Type B pancreatic cell (in vitro differentiated cells): ENCODE results near the gene ZNF556. TPM values are rescaled to one million over a fixed set of nuclear protein-coding genes. Genes with fewer than 3 reads are reported as not detected.

Experiments used
- DNase-seq: peaks from one replicate; pipeline ENCODE4 v3.0.0; 2021; ENCODE audit warnings: mixed read lengths; ENCODE audit not compliant: unreplicated experiment; ENCODE audit errors: extremely low spot score
- H3K27ac Mint-ChIP-seq: 2 replicates; pipeline ENCODE4 v1.8.0; 2021; ENCODE audit warnings: mild to moderate bottlenecking, mixed read lengths
- H3K27me3 Mint-ChIP-seq: 2 replicates; pipeline ENCODE4 v1.8.0; 2021; ENCODE audit warnings: mixed read lengths
- H3K36me3 Mint-ChIP-seq: 2 replicates; pipeline ENCODE4 v1.8.0; 2021; ENCODE audit warnings: mixed read lengths
- H3K4me1 Mint-ChIP-seq: one replicate; pipeline ENCODE4 v1.8.0; 2021; ENCODE audit warnings: mixed read lengths; ENCODE audit not compliant: unreplicated experiment
- H3K4me3 Mint-ChIP-seq: 2 replicates; pipeline ENCODE4 v1.8.0; 2021; ENCODE audit warnings: mild to moderate bottlenecking, mixed read lengths
- H3K9me3 Mint-ChIP-seq: 2 replicates; pipeline ENCODE4 v1.8.0; 2021; ENCODE audit warnings: mixed read lengths
- CTCF ChIP-seq: fragments of 200-600 bp; sonication (generic); conservative IDR thresholded peaks from 2 replicates; pipeline ENCODE4 v1.5.0; 2021; ENCODE audit warnings: antibody characterized with exemption, mild to moderate bottlenecking
- total RNA-seq: library from RNA; stranded (reverse); gene quantifications from 2 replicates; pipeline ENCODE4 v1.2.1, GENCODE V29; 2021; ENCODE audit warnings: low replicate concordance

Gene ZNF556
- total RNA-seq, 1 donor from 2014 or later = not detected

GRCh38 chr19:2824129-2824528 is 43.0 kb upstream of the ZNF556 start:
- H3K4me3 Mint-ChIP-seq = no peak overlapping the region
- H3K9me3 Mint-ChIP-seq = peaks cover 5% of the 10 kb centered on the region
- H3K27me3 Mint-ChIP-seq = no peaks in the 10 kb centered on the region
- no peak overlapping the region for H3K27ac Mint-ChIP-seq
- no peak for TF ChIP-seq CTCF
- H3K36me3 Mint-ChIP-seq = peaks cover 31% of the 10 kb centered on the region
- no peaks in the 10 kb centered on the region for H3K4me1 Mint-ChIP-seq
- DNase-seq = no peak

- TF ChIP-seq CTCF = no peak
- H3K4me1 Mint-ChIP-seq = no peaks in the 10 kb centered on the region
- no peak overlapping the region for H3K27ac Mint-ChIP-seq
- H3K36me3 Mint-ChIP-seq = peaks cover 44% of the 10 kb centered on the region
- no peaks in the 10 kb centered on the region for H3K27me3 Mint-ChIP-seq
- H3K9me3 Mint-ChIP-seq = peaks cover 5% of the 10 kb centered on the region
- DNase-seq = no peak
- no peak overlapping the region for H3K4me3 Mint-ChIP-seq
Measured at GRCh38 chr19:2827022-2827421, 40.1 kb upstream of the ZNF556 start.

- Mint-ChIP-seq H3K36me3 (peaks cover 53% of the 10 kb centered on the region), H3K27ac (no peak overlapping the region), H3K4me1 (no peaks in the 10 kb centered on the region), H3K4me3 (no peak overlapping the region), H3K9me3 (peaks cover 9% of the 10 kb centered on the region), H3K27me3 (no peaks in the 10 kb centered on the region)
- no peak for TF ChIP-seq CTCF
- no peak for DNase-seq
Measured at GRCh38 chr19:2827840-2828489, 39.2 kb upstream of the ZNF556 start.

GRCh38 chr19:2834294-2834871 is 32.8 kb upstream of the ZNF556 start:
- DNase-seq = no peak
- Mint-ChIP-seq H3K27ac (no peak overlapping the region), H3K36me3 (peaks cover 62% of the 10 kb centered on the region), H3K27me3 (no peaks in the 10 kb centered on the region), H3K9me3 (peaks cover 26% of the 10 kb centered on the region), H3K4me3 (peak overlapping the region; percentile 22), H3K4me1 (no peaks in the 10 kb centered on the region)
- no peak for TF ChIP-seq CTCF

- Mint-ChIP-seq H3K27ac (no peak overlapping the region), H3K4me3 (no peak overlapping the region), H3K27me3 (no peaks in the 10 kb centered on the region), H3K9me3 (peaks cover 29% of the 10 kb centered on the region), H3K36me3 (peaks cover 48% of the 10 kb centered on the region), H3K4me1 (peaks cover 4% of the 10 kb centered on the region)
- DNase-seq = no peak
- no peak for TF ChIP-seq CTCF
Measured at GRCh38 chr19:2837430-2837829, 29.7 kb upstream of the ZNF556 start.
